Astrocyte (in vitro differentiated cells and primary cell): ENCODE data around the gene MLXIP. TPM values are rescaled to one million over a fixed set of nuclear protein-coding genes. Genes with fewer than 3 reads are reported as not detected.

Experiments
- DNase-seq: peaks from one replicate; pipeline ENCODE4 v3.0.0-alpha.2; 2010; ENCODE audit warnings: low read depth
- FAIRE-seq: peaks from 2 replicates; lab custom pipeline; 2011; peaks lifted over from hg19 to GRCh38; lab: Jason Lieb, UNC
- H2AFZ ChIP-seq: 2 replicates; pipeline ENCODE4 v1.6.0; 2012; ENCODE audit warnings: low read depth, low read length, inconsistent platforms
- H3K27ac ChIP-seq: 2 replicates; pipeline ENCODE4 v1.5.1; 2011; ENCODE audit warnings: low read depth, low read length, inconsistent platforms
- H3K27me3 ChIP-seq: 2 replicates; pipeline ENCODE4 v1.6.0; 2011; ENCODE audit warnings: low read length, inconsistent platforms; ENCODE audit not compliant: insufficient read depth
- H3K36me3 ChIP-seq: 2 replicates; pipeline ENCODE4 v1.5.1; 2011; ENCODE audit warnings: low read length, inconsistent platforms; ENCODE audit not compliant: insufficient read depth
- H3K4me1 ChIP-seq: 2 replicates; pipeline ENCODE4 v1.5.1; 2011; ENCODE audit warnings: low read length, inconsistent platforms; ENCODE audit not compliant: insufficient read depth
- H3K4me2 ChIP-seq: 2 replicates; pipeline ENCODE4 v1.6.0; 2012; ENCODE audit warnings: low read length, inconsistent platforms
- H3K4me3 ChIP-seq: 2 replicates; pipeline ENCODE4 v1.5.1; 2011; ENCODE audit warnings: low read depth, mild to moderate bottlenecking, low read length, inconsistent platforms; ENCODE audit not compliant: insufficient read depth
- H3K79me2 ChIP-seq: 2 replicates; pipeline ENCODE4 v1.6.0; 2012; ENCODE audit warnings: mild to moderate bottlenecking, low read length, inconsistent platforms; ENCODE audit not compliant: insufficient read depth
- H3K9ac ChIP-seq: 2 replicates; pipeline ENCODE4 v1.6.0; 2012; ENCODE audit warnings: mild to moderate bottlenecking, low read length, inconsistent platforms
- H3K9me3 ChIP-seq: 2 replicates; pipeline ENCODE4 v1.5.1; 2012; ENCODE audit warnings: low read depth, mild to moderate bottlenecking, low read length, inconsistent platforms; ENCODE audit not compliant: insufficient read depth
- H4K20me1 ChIP-seq: 2 replicates; pipeline ENCODE4 v1.6.0; 2012; ENCODE audit warnings: low read length, inconsistent platforms; ENCODE audit not compliant: insufficient read depth
- H3K27ac Mint-ChIP-seq: one replicate; pipeline ENCODE4 v1.8.0; 2021; ENCODE audit warnings: mild to moderate bottlenecking, mixed read lengths; ENCODE audit not compliant: unreplicated experiment
- H3K27me3 Mint-ChIP-seq: one replicate; pipeline ENCODE4 v1.8.0; 2021; ENCODE audit warnings: low read depth, mixed read lengths; ENCODE audit not compliant: unreplicated experiment
- H3K36me3 Mint-ChIP-seq: one replicate; pipeline ENCODE4 v1.8.0; 2021; ENCODE audit warnings: low read depth, mixed read lengths; ENCODE audit not compliant: unreplicated experiment
- H3K4me1 Mint-ChIP-seq: one replicate; pipeline ENCODE4 v1.8.0; 2021; ENCODE audit warnings: low read depth, mixed read lengths; ENCODE audit not compliant: unreplicated experiment
- H3K4me3 Mint-ChIP-seq: one replicate; pipeline ENCODE4 v1.8.0; 2021; ENCODE audit warnings: mild to moderate bottlenecking, moderate library complexity, mixed read lengths; ENCODE audit not compliant: unreplicated experiment
- H3K9me3 Mint-ChIP-seq: one replicate; pipeline ENCODE4 v1.8.0; 2021; ENCODE audit warnings: mild to moderate bottlenecking, mixed read lengths; ENCODE audit not compliant: unreplicated experiment
- EZH2 ChIP-seq: IDR thresholded peaks from 2 replicates; pipeline ENCODE4 v1.6.1; 2012; ENCODE audit warnings: mild to moderate bottlenecking, low read length, inconsistent platforms; ENCODE audit not compliant: insufficient read depth
- total RNA-seq: library from RNA; stranded (reverse); gene quantifications from 2 replicates; pipeline ENCODE4 v1.2.1, GENCODE V29; 2021
- TF ChIP-seq, protein P1 (sequence below): IDR thresholded peaks from 2 replicates; pipeline ENCODE4 v1.5.1; 2011; ENCODE audit warnings: low read depth, mild to moderate bottlenecking, inconsistent platforms, low read length, moderate library complexity; ENCODE audit not compliant: insufficient read depth

MLXIP gene
- total RNA-seq, 1 donor from 2014 or later: 62.5 TPM

DNA sequence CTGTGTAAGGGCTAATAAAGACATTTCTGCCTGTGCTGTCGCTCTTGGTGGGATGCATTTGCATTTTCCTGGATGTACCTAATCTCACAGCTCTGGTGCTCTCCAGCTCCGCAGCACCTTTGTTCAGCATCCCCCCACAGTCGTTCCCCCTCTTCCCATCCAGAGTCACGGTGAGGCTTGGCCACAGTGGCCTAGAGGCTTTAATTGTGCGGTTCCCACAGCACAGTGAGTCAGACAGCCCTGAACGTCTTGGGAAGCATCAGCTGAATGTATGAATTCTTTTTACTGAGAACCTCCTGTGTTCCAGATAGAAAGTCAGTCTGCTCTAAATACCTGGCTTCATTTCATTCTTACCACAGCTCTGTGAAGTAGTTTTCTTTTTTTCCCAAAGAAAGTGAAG lies 28.7 kb downstream of the MLXIP start:
- Histone ChIP-seq H3K9me3 (no peaks in the 10 kb centered on the region), H3K4me3 (no peak overlapping the region), H3K27me3 (no peaks in the 10 kb centered on the region), H2AFZ (no peak overlapping the region), H3K27ac (peak overlapping the region; percentile 78), H3K4me1 (peaks cover 22% of the 10 kb centered on the region), H4K20me1 (peaks cover 33% of the 10 kb centered on the region), H3K4me2 (peak overlapping the region; percentile 64), H3K36me3 (no peaks in the 10 kb centered on the region), H3K9ac (peak overlapping the region; percentile 66), H3K79me2 (peaks cover 78% of the 10 kb centered on the region)
- no peaks in the 10 kb centered on the region for H3K9me3 Mint-ChIP-seq
- H3K27ac Mint-ChIP-seq: peak overlapping the region; percentile 91
- H3K36me3 Mint-ChIP-seq: peaks cover 10% of the 10 kb centered on the region
- DNase-seq (peak; percentile 91), FAIRE-seq (no peak)
- H3K4me3 Mint-ChIP-seq: peak overlapping the region; percentile 36
- TF ChIP-seq, protein P1, sequence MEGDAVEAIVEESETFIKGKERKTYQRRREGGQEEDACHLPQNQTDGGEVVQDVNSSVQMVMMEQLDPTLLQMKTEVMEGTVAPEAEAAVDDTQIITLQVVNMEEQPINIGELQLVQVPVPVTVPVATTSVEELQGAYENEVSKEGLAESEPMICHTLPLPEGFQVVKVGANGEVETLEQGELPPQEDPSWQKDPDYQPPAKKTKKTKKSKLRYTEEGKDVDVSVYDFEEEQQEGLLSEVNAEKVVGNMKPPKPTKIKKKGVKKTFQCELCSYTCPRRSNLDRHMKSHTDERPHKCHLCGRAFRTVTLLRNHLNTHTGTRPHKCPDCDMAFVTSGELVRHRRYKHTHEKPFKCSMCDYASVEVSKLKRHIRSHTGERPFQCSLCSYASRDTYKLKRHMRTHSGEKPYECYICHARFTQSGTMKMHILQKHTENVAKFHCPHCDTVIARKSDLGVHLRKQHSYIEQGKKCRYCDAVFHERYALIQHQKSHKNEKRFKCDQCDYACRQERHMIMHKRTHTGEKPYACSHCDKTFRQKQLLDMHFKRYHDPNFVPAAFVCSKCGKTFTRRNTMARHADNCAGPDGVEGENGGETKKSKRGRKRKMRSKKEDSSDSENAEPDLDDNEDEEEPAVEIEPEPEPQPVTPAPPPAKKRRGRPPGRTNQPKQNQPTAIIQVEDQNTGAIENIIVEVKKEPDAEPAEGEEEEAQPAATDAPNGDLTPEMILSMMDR: no peak
- TF ChIP-seq EZH2: no peak
- H3K27me3 Mint-ChIP-seq: no peaks in the 10 kb centered on the region
- peaks cover 39% of the 10 kb centered on the region for H3K4me1 Mint-ChIP-seq

DNA sequence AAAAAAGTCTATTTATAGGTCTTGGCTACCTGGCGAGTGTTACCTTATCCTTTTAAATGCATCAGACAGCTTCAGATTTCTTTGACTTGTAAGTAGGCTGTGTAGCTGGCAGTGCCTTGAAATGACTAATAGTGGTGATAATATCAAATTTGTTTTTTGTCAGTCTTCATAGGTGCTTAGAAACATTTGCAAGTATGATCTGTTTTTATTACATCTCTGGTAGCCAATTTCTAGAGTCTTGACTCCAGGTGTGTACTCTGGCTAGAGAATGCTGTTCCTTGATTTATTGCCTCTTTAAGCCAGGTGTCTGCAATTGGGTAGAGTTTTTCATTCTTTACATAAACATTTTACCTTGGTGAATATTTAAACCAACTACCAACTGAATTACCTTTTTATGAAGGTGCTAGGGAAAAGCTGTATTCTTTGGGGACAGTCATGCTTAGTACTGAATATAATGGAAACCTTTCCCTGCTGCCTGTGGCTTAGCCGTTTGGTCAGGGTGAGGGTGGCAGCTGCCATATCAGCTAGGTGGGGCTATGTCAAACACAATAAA lies 32.6 kb downstream of the MLXIP start:
- no peaks in the 10 kb centered on the region for H3K27me3 ChIP-seq
- FAIRE-seq (no peak), DNase-seq (no peak)
- H3K4me1 ChIP-seq: peaks cover 22% of the 10 kb centered on the region
- H3K27ac ChIP-seq: no peak overlapping the region
- Mint-ChIP-seq H3K9me3 (no peaks in the 10 kb centered on the region), H3K4me3 (no peak overlapping the region), H3K36me3 (peaks cover 4% of the 10 kb centered on the region), H3K27ac (no peak overlapping the region), H3K4me1 (peaks cover 39% of the 10 kb centered on the region), H3K27me3 (no peaks in the 10 kb centered on the region)
- H3K9me3 ChIP-seq: no peaks in the 10 kb centered on the region
- no peaks in the 10 kb centered on the region for H3K36me3 ChIP-seq
- TF ChIP-seq EZH2: no peak
- H3K9ac ChIP-seq: no peak overlapping the region
- H3K4me3 ChIP-seq: no peak overlapping the region
- H3K4me2 ChIP-seq: no peak overlapping the region
- peaks cover 18% of the 10 kb centered on the region for H4K20me1 ChIP-seq
- no peak overlapping the region for H2AFZ ChIP-seq
- H3K79me2 ChIP-seq: peaks cover 62% of the 10 kb centered on the region

DNA sequence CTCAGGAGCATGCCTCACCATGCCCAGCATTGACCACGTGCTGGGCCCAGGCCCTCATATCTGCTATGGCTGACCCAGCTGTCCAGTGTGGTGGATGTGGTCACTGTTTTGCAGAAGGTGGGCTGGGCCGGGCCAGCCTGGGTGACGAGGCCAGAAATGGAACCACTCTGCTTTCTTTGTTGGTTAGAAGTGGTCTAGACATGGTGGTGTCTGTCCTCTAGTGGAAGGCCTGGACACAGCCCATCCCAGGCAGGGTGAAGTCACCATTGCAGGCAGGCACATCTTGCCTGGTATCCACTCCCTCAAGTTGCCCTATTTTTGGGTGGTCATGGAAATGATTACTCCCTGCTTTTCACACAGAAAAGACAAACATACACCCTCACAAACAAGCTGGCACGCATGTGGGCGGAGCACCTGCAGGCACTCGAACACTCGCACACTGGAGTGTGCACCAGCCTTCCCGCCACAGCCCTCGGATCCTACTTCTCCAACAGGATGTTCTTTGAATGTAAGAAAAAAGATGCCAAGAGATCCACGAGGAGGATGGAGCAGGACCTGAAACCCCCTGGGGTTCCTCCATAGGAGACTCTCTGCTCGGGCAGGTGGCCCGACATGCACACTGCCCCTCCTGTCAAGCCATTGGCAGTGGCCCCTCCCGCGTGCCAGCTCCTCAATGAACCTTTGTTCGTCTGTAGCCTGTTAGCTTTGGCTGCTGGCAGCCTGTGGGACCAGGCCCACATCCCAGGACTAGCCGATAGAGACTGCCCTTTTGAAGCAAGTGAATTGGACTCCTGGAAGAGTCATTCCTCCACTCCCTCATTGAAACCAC lies 38.4 kb downstream of the MLXIP start:
- Mint-ChIP-seq H3K4me3 (no peak overlapping the region), H3K4me1 (peaks cover 17% of the 10 kb centered on the region), H3K9me3 (no peaks in the 10 kb centered on the region), H3K27me3 (no peaks in the 10 kb centered on the region), H3K27ac (no peak overlapping the region), H3K36me3 (peaks cover 3% of the 10 kb centered on the region)
- no peak for DNase-seq
- H3K9me3 ChIP-seq: no peaks in the 10 kb centered on the region
- H4K20me1 ChIP-seq: peaks cover 28% of the 10 kb centered on the region
- H3K4me2 ChIP-seq: no peak overlapping the region
- TF ChIP-seq EZH2: no peak
- TF ChIP-seq, protein P1: no peak
- H3K27me3 ChIP-seq: no peaks in the 10 kb centered on the region
- peaks cover 44% of the 10 kb centered on the region for H3K79me2 ChIP-seq
- H3K4me1 ChIP-seq: peaks cover 3% of the 10 kb centered on the region
- FAIRE-seq: no peak
- H2AFZ ChIP-seq: no peak overlapping the region
- H3K4me3 ChIP-seq: no peak overlapping the region
- H3K36me3 ChIP-seq: no peaks in the 10 kb centered on the region
- no peak overlapping the region for H3K27ac ChIP-seq
- H3K9ac ChIP-seq: no peak overlapping the region
